ENCODE results near the gene FOXR1. TPM values are rescaled to one million over a fixed set of nuclear protein-coding genes. Genes with fewer than 3 reads are reported as not detected.

The FOXR1 gene
- total RNA-seq = not detected in 2 replicates

GRCh38 chr11:118971646-118972045 lies at the start of gene FOXR1:
TSS of gene FOXR1 (plus strand) at chr11:118971761. CDS start at chr11:118971932, 171 bp downstream.

GRCh38 chr11:118956094-118956846 lies 15.3 kb upstream of the FOXR1 start, which contains the start of gene UPK2:
TSS of gene UPK2 (plus strand) at chr11:118956298. CDS start at chr11:118956351, 53 bp downstream.

GRCh38 chr11:118997627-118998387 lies 26.2 kb downstream of the FOXR1 start, which contains the start of gene CENATAC:
TSS of gene CENATAC (plus strand) at chr11:118998138. CDS start at chr11:118998198, 60 bp downstream.

GRCh38 chr11:119018074-119018938 lies 46.7 kb downstream of the FOXR1 start, which contains the start of the genes RPS25 and TRAPPC4:
TSS of gene RPS25 (minus strand) at chr11:119018343. CDS start at chr11:119018284, 59 bp downstream.
TSS of gene TRAPPC4 (plus strand) at chr11:119018766. CDS start at chr11:119018796, 30 bp downstream.

GRCh38 chr11:119030329-119031047 lies 58.9 kb downstream of the FOXR1 start, which contains the start of gene SLC37A4:
TSS of gene SLC37A4 (minus strand) at chr11:119030877.

Other genes starting within 250 kb of the FOXR1 start
- gene DDX6, start 180.6 kb upstream of the FOXR1 start, total RNA-seq = 44.9 and 48.8 TPM in 2 replicates
- not detected in 2 replicates for gene CXCR5, start 87.9 kb upstream of the FOXR1 start, total RNA-seq
- gene BCL9L, start 45.8 kb upstream of the FOXR1 start, total RNA-seq = 21.0 and 21.4 TPM in 2 replicates
- gene UPK2, start 15.5 kb upstream of the FOXR1 start, total RNA-seq = not detected in 2 replicates
- gene CENATAC, start 26.4 kb downstream of the FOXR1 start, total RNA-seq = 7.1 and 7.9 TPM in 2 replicates
- gene RPS25, start 46.6 kb downstream of the FOXR1 start, total RNA-seq = 1,361 and 1,484 TPM in 2 replicates
- gene TRAPPC4, start 47.0 kb downstream of the FOXR1 start, total RNA-seq = 82.4 and 102 TPM in 2 replicates
- 20.8 and 24.1 TPM in 2 replicates for gene SLC37A4, start 59.1 kb downstream of the FOXR1 start, total RNA-seq
- 70.6 and 75.7 TPM in 2 replicates for gene HYOU1, start 85.4 kb downstream of the FOXR1 start, total RNA-seq
- 24.2 and 26.5 TPM in 2 replicates for gene VPS11, start 96.1 kb downstream of the FOXR1 start, total RNA-seq
- 26.2 and 35.4 TPM in 2 replicates for gene HMBS, start 113.1 kb downstream of the FOXR1 start, total RNA-seq
- 34.1 and 40.0 TPM in 2 replicates for gene DPAGT1, start 130.1 kb downstream of the FOXR1 start, total RNA-seq
- gene C2CD2L, start 135.6 kb downstream of the FOXR1 start, total RNA-seq = 6.1 and 7.9 TPM in 2 replicates
- 11.8 and 12.0 TPM in 2 replicates for gene HINFP, start 149.8 kb downstream of the FOXR1 start, total RNA-seq
- 0.15 and 0.34 TPM in 2 replicates for gene ABCG4, start 177.3 kb downstream of the FOXR1 start, total RNA-seq
- gene NLRX1, start 197.0 kb downstream of the FOXR1 start, total RNA-seq = 13.5 and 15.1 TPM in 2 replicates
- gene NHERF4, start 213.7 kb downstream of the FOXR1 start, total RNA-seq = not detected in 2 replicates
- 7.1 and 8.2 TPM in 2 replicates for gene CBL, start 234.6 kb downstream of the FOXR1 start, total RNA-seq

Measured in bronchus fibroblast of lung (primary cell).